ENCODE measurements around the gene BMP15.

- TF ChIP-seq POLR2A (IDR thresholded peaks at IDR 0.05) (no peak), CTCF (IDR thresholded peaks at IDR 0.05) (no peak)
Measured at GRCh38 chrX:50962156-50962555, 51.6 kb downstream of the BMP15 start.

Data from esophagus squamous epithelium (tissue), 4 donors.